ENCODE measurements around the gene BRD9. TPM values are rescaled to one million over a fixed set of nuclear protein-coding genes. Genes with fewer than 3 reads are reported as not detected.
A peak's percentile ranks its signal among the peaks of the same experiment; 100 is the strongest.
"Not testable (repeated sequence)": the region's sequence is repeated elsewhere in the genome, so short reads cannot be mapped to it uniquely, and the experiment has no call there.

BRD9 gene
- total RNA-seq, 1 donor, result 35.8 TPM

- not testable (repeated sequence) for H3K4me3 ChIP-seq (ENCODE audit: insufficient read depth, low read length); H3K9me3 ChIP-seq (ENCODE audit: low read depth, low read length); H3K79me2 ChIP-seq (ENCODE audit: insufficient read depth, low read length); H2AFZ ChIP-seq (ENCODE audit: low read length); H3K4me2 ChIP-seq (ENCODE audit: insufficient read depth, low read length); H3K36me3 ChIP-seq (ENCODE audit: insufficient read depth, low read length); H3K27me3 ChIP-seq (ENCODE audit: insufficient read depth, low read length); H3K4me1 ChIP-seq (ENCODE audit: insufficient read depth, low read length); H3K27ac ChIP-seq (ENCODE audit: low read depth, low read length); H4K20me1 ChIP-seq (ENCODE audit: insufficient read depth, low read length)
- DNase-seq (ENCODE audit: insufficient read length, low spot score, missing footprints), result peak; percentile 43
Measured at GRCh38 chr5:844426-844825, 48.2 kb downstream of the BRD9 start.

DNA sequence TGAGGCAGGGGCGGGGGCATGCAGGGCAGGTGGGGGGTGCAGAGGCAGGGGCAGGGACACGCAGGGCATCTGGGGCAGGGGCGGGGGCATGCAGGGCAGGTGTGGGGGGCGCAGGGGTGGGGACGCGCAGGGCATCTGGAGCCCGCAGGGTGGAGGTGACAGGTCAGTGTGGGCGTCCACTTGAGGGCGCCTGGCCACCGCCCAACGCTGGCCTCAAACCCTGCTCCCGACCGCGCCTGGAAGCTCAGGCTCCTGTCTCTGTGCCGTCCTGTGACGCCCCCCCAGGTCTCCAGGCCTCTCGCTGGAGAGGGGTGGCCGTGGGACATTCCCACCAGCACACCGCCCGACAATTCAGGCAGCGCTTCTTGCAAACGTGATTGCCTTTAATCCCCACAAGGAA is 48.7 kb downstream of the BRD9 start:
- peak; percentile 35 for DNase-seq (ENCODE audit: insufficient read length, low spot score, missing footprints)
- not testable (repeated sequence) for H3K36me3 ChIP-seq (ENCODE audit: insufficient read depth, low read length); H3K4me3 ChIP-seq (ENCODE audit: insufficient read depth, low read length); H3K9me3 ChIP-seq (ENCODE audit: low read depth, low read length); H3K27me3 ChIP-seq (ENCODE audit: insufficient read depth, low read length); H3K27ac ChIP-seq (ENCODE audit: low read depth, low read length); H3K79me2 ChIP-seq (ENCODE audit: insufficient read depth, low read length); H4K20me1 ChIP-seq (ENCODE audit: insufficient read depth, low read length); H3K4me2 ChIP-seq (ENCODE audit: insufficient read depth, low read length); H3K4me1 ChIP-seq (ENCODE audit: insufficient read depth, low read length); H2AFZ ChIP-seq (ENCODE audit: low read length)

DNA sequence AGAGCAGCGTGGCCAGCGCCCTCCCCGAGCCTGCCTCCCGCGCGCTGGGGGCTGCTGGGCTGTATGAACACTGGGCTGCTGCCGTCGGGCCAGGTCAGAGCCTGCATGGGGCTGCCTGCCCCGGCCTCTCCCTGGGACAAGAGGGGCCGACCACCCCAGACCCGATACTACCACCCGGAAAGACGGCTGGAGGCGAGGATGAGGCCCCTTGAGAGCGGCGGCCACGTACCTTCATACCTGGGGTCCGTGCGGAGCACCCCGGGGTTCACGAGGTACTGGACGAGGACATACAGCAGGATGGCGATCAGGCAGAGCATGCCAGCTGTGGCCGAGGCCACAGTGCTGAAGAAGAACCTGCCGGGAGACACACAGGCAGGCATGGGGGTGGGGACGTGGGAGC is 49.2 kb downstream of the BRD9 start:
- not testable (repeated sequence) for H3K4me1 ChIP-seq (ENCODE audit: insufficient read depth, low read length); H3K79me2 ChIP-seq (ENCODE audit: insufficient read depth, low read length); H2AFZ ChIP-seq (ENCODE audit: low read length); H3K27me3 ChIP-seq (ENCODE audit: insufficient read depth, low read length); H3K9me3 ChIP-seq (ENCODE audit: low read depth, low read length); H3K27ac ChIP-seq (ENCODE audit: low read depth, low read length); H3K36me3 ChIP-seq (ENCODE audit: insufficient read depth, low read length); H3K4me2 ChIP-seq (ENCODE audit: insufficient read depth, low read length); DNase-seq (ENCODE audit: insufficient read length, low spot score, missing footprints); H3K4me3 ChIP-seq (ENCODE audit: insufficient read depth, low read length); H4K20me1 ChIP-seq (ENCODE audit: insufficient read depth, low read length)

DNA sequence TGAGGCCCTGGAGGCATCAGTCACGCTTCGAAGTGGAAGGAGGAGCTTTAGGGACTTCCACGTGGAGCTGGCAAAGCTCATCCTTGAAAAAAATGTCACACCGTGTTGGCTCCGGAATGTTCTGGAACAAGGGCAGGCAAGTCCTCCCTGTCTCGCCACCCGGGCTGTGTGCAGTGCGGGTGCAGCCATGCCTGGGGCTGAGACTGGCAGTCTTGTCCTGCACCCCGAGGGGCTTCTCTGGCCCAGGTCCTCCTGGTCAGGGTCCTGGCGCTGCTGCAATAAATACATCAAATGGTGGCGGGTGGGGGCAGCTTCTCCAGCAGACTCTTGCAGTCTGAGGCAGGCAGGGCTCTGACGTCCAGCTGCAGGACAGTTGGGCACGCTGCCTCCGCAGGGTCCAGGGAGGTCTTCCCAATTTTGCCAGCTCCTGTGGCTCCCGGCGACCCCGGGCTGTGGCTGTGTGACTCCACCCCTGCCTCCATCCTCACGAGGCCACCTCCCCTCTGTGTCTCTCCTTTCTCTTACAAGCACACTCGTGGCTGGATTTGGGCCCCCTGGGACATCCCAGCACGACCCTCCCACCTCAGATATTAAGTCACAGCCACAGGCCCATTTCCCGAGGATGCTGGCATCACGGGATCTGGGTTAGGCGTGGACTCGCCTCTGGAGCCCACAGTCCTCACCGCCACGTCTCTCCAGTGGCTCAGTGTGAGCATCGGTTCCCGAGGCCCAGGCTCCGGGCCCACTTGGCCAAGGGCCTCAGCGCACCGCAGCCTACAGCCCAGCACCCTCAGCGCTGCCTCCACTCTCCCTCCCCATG is 50.0 kb downstream of the BRD9 start:
- H3K9me3 ChIP-seq (ENCODE audit: low read depth, low read length); H3K27ac ChIP-seq (ENCODE audit: low read depth, low read length); H3K4me2 ChIP-seq (ENCODE audit: insufficient read depth, low read length); DNase-seq (ENCODE audit: insufficient read length, low spot score, missing footprints); H2AFZ ChIP-seq (ENCODE audit: low read length); H4K20me1 ChIP-seq (ENCODE audit: insufficient read depth, low read length); H3K79me2 ChIP-seq (ENCODE audit: insufficient read depth, low read length); H3K36me3 ChIP-seq (ENCODE audit: insufficient read depth, low read length); H3K27me3 ChIP-seq (ENCODE audit: insufficient read depth, low read length); H3K4me1 ChIP-seq (ENCODE audit: insufficient read depth, low read length); H3K4me3 ChIP-seq (ENCODE audit: insufficient read depth, low read length): not testable (repeated sequence)

GRCh38 chr5:841531-842401 is 50.8 kb downstream of the BRD9 start:
- not testable (repeated sequence) for H3K27ac ChIP-seq (ENCODE audit: low read depth, low read length); H3K4me1 ChIP-seq (ENCODE audit: insufficient read depth, low read length); H4K20me1 ChIP-seq (ENCODE audit: insufficient read depth, low read length); H3K4me2 ChIP-seq (ENCODE audit: insufficient read depth, low read length); H3K79me2 ChIP-seq (ENCODE audit: insufficient read depth, low read length); H2AFZ ChIP-seq (ENCODE audit: low read length); H3K27me3 ChIP-seq (ENCODE audit: insufficient read depth, low read length); H3K4me3 ChIP-seq (ENCODE audit: insufficient read depth, low read length); H3K9me3 ChIP-seq (ENCODE audit: low read depth, low read length); H3K36me3 ChIP-seq (ENCODE audit: insufficient read depth, low read length)
- DNase-seq (ENCODE audit: insufficient read length, low spot score, missing footprints), result peak; percentile 88

DNA sequence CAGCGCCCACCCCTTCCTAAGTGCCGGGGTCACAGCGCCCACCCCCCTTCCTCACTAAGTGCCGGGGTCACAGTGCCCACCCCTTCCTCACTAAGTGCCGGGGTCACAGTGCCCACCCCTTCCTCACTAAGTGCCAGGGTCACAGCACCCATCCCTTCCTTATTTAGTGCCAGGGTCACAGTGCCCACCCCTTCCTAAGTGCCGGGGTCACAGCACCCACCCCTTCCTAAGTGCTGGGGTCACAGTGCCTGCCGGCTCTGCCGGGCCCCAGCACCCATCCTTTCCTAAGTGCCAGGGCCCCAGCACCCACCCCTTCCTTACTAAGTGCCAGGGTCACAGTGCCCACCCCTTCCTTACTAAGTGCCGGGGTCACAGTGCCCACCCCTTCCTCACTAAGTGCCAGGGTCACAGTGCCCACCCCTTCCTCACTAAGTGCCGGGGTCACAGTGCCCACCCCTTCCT is 51.6 kb downstream of the BRD9 start:
- H3K4me1 ChIP-seq (ENCODE audit: insufficient read depth, low read length); H3K79me2 ChIP-seq (ENCODE audit: insufficient read depth, low read length); DNase-seq (ENCODE audit: insufficient read length, low spot score, missing footprints); H3K9me3 ChIP-seq (ENCODE audit: low read depth, low read length); H3K27ac ChIP-seq (ENCODE audit: low read depth, low read length); H4K20me1 ChIP-seq (ENCODE audit: insufficient read depth, low read length); H3K36me3 ChIP-seq (ENCODE audit: insufficient read depth, low read length); H3K27me3 ChIP-seq (ENCODE audit: insufficient read depth, low read length); H3K4me3 ChIP-seq (ENCODE audit: insufficient read depth, low read length); H2AFZ ChIP-seq (ENCODE audit: low read length); H3K4me2 ChIP-seq (ENCODE audit: insufficient read depth, low read length): not testable (repeated sequence)

DNA sequence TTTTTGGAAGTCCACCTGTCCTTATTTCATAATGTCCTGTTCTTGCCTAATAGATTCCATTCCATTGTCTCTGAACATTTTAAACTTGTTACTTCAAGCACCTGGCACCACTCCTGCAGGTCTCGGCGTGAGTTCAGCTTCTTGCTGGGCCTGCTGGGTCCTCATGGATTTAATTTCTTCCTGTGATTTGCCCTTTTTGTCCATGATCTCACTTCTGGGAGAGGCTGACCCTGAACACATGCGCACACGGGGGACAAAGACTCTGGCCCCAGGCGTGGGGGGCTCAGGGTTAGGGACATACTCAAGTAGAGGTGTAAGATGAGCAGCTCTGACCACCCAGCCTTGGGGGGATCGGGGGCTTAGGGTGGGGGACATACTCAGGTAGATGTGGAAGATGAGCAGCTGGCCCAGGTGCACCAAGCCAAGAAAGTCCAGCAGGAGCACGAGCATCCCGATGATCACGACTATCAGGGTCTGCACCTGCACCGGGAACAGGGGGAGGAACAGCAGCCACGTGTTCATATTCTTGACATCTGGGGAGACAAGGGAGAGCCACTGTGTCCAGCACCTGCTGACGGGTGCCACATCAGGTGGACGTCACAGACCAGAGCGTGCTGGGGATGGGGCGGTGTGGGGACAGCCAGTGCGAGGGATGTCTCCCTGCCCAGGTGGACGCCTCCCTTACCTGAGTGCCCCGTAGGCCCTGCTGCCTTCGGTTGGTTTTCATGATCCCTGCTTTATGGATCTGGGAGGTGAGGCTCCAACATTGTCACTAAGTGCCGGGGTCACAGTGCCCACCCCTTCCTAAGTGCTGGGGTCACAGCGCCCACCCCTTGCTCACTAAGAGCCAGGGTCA is 52.3 kb downstream of the BRD9 start:
- DNase-seq (ENCODE audit: insufficient read length, low spot score, missing footprints), result peak; percentile 72
- H3K4me3 ChIP-seq (ENCODE audit: insufficient read depth, low read length); H3K4me2 ChIP-seq (ENCODE audit: insufficient read depth, low read length); H3K9me3 ChIP-seq (ENCODE audit: low read depth, low read length); H3K27ac ChIP-seq (ENCODE audit: low read depth, low read length); H3K27me3 ChIP-seq (ENCODE audit: insufficient read depth, low read length); H3K4me1 ChIP-seq (ENCODE audit: insufficient read depth, low read length); H3K36me3 ChIP-seq (ENCODE audit: insufficient read depth, low read length); H3K79me2 ChIP-seq (ENCODE audit: insufficient read depth, low read length); H2AFZ ChIP-seq (ENCODE audit: low read length); H4K20me1 ChIP-seq (ENCODE audit: insufficient read depth, low read length): not testable (repeated sequence)

GRCh38 chr5:838431-838851 is 54.2 kb downstream of the BRD9 start:
- not testable (repeated sequence) for H3K4me3 ChIP-seq (ENCODE audit: insufficient read depth, low read length); H3K27me3 ChIP-seq (ENCODE audit: insufficient read depth, low read length); H3K36me3 ChIP-seq (ENCODE audit: insufficient read depth, low read length); H3K9me3 ChIP-seq (ENCODE audit: low read depth, low read length); H2AFZ ChIP-seq (ENCODE audit: low read length); H3K79me2 ChIP-seq (ENCODE audit: insufficient read depth, low read length); H3K4me2 ChIP-seq (ENCODE audit: insufficient read depth, low read length); H3K4me1 ChIP-seq (ENCODE audit: insufficient read depth, low read length); H3K27ac ChIP-seq (ENCODE audit: low read depth, low read length); H4K20me1 ChIP-seq (ENCODE audit: insufficient read depth, low read length)
- DNase-seq (ENCODE audit: insufficient read length, low spot score, missing footprints), result peak; percentile 51
